ENCODE measurements around the gene UBE2E2.

Gene UBE2E2

GRCh38 chr3:23446301-23446700 lies 243.2 kb downstream of the UBE2E2 start:
- Histone ChIP-seq H3K9ac (ENCODE audit: low read length) (no peak overlapping the region), H3K27me3 (replicated peaks; ENCODE audit: control insufficient read depth, insufficient read depth, low read length) (no peaks in the 10 kb centered on the region), H3K4me1 (ENCODE audit: control insufficient read depth, insufficient read depth, low read length) (no peaks in the 10 kb centered on the region), H3K36me3 (ENCODE audit: control insufficient read depth, insufficient read depth, low read length, severe bottlenecking) (no peaks in the 10 kb centered on the region), H3K4me3 (ENCODE audit: low read length) (no peak overlapping the region), H3K9me3 (ENCODE audit: control insufficient read depth, low read length) (no peaks in the 10 kb centered on the region)
- no peak for DNase-seq (ENCODE audit: low read depth)

- Histone ChIP-seq H3K9me3 (ENCODE audit: control insufficient read depth, low read length) (no peaks in the 10 kb centered on the region), H3K4me1 (ENCODE audit: control insufficient read depth, insufficient read depth, low read length) (no peaks in the 10 kb centered on the region), H3K9ac (ENCODE audit: low read length) (no peak overlapping the region), H3K36me3 (ENCODE audit: control insufficient read depth, insufficient read depth, low read length, severe bottlenecking) (no peaks in the 10 kb centered on the region), H3K4me3 (ENCODE audit: low read length) (no peak overlapping the region), H3K27me3 (replicated peaks; ENCODE audit: control insufficient read depth, insufficient read depth, low read length) (no peaks in the 10 kb centered on the region)
- no peak for DNase-seq (ENCODE audit: low read depth)
These were observed 245.9 kb downstream of the UBE2E2 start for GRCh38 chr3:23448998-23449537.

- no peaks in the 10 kb centered on the region for H3K36me3 ChIP-seq (ENCODE audit: control insufficient read depth, insufficient read depth, low read length, severe bottlenecking)
- no peak overlapping the region for H3K4me3 ChIP-seq (ENCODE audit: low read length)
- no peaks in the 10 kb centered on the region for H3K27me3 ChIP-seq (replicated peaks; ENCODE audit: control insufficient read depth, insufficient read depth, low read length)
- H3K9me3 ChIP-seq (ENCODE audit: control insufficient read depth, low read length), result no peaks in the 10 kb centered on the region
- DNase-seq (ENCODE audit: low read depth), result no peak
- peaks cover 7% of the 10 kb centered on the region for H3K4me1 ChIP-seq (ENCODE audit: control insufficient read depth, insufficient read depth, low read length)
- no peak overlapping the region for H3K9ac ChIP-seq (ENCODE audit: low read length)
These were observed 246.9 kb downstream of the UBE2E2 start for GRCh38 chr3:23450051-23450450.

- DNase-seq (ENCODE audit: low read depth), result no peak
- no peak overlapping the region for H3K4me3 ChIP-seq (ENCODE audit: low read length)
These were observed 247.7 kb downstream of the UBE2E2 start for GRCh38 chr3:23450806-23451205.

GRCh38 chr3:23452408-23452807 lies 249.3 kb downstream of the UBE2E2 start:
- Histone ChIP-seq H3K9ac (ENCODE audit: low read length) (no peak overlapping the region), H3K9me3 (ENCODE audit: control insufficient read depth, low read length) (no peaks in the 10 kb centered on the region), H3K36me3 (ENCODE audit: control insufficient read depth, insufficient read depth, low read length, severe bottlenecking) (no peaks in the 10 kb centered on the region), H3K27me3 (replicated peaks; ENCODE audit: control insufficient read depth, insufficient read depth, low read length) (no peaks in the 10 kb centered on the region), H3K4me3 (ENCODE audit: low read length) (no peak overlapping the region), H3K4me1 (ENCODE audit: control insufficient read depth, insufficient read depth, low read length) (peaks cover 18% of the 10 kb centered on the region)
- no peak for DNase-seq (ENCODE audit: low read depth)

More at GRCh38 chr3:23450806-23451205, 247.7 kb downstream of the UBE2E2 start:
- Histone ChIP-seq H3K4me1 (ENCODE audit: control insufficient read depth, insufficient read depth, low read length) (peaks cover 13% of the 10 kb centered on the region), H3K36me3 (ENCODE audit: control insufficient read depth, insufficient read depth, low read length, severe bottlenecking) (no peaks in the 10 kb centered on the region), H3K9ac (ENCODE audit: low read length) (no peak overlapping the region), H3K27me3 (replicated peaks; ENCODE audit: control insufficient read depth, insufficient read depth, low read length) (no peaks in the 10 kb centered on the region), H3K9me3 (ENCODE audit: control insufficient read depth, low read length) (no peaks in the 10 kb centered on the region)

GRCh38 chr3:23455084-23455483 lies 252.0 kb downstream of the UBE2E2 start:
- Histone ChIP-seq H3K9ac (ENCODE audit: low read length) (no peak overlapping the region), H3K4me1 (ENCODE audit: control insufficient read depth, insufficient read depth, low read length) (peaks cover 18% of the 10 kb centered on the region), H3K27me3 (replicated peaks; ENCODE audit: control insufficient read depth, insufficient read depth, low read length) (no peaks in the 10 kb centered on the region), H3K4me3 (ENCODE audit: low read length) (peak overlapping the region; percentile 44), H3K9me3 (ENCODE audit: control insufficient read depth, low read length) (no peaks in the 10 kb centered on the region), H3K36me3 (ENCODE audit: control insufficient read depth, insufficient read depth, low read length, severe bottlenecking) (no peaks in the 10 kb centered on the region)
- DNase-seq (ENCODE audit: low read depth), result peak; percentile 90

- no peaks in the 10 kb centered on the region for H3K27me3 ChIP-seq (replicated peaks; ENCODE audit: control insufficient read depth, insufficient read depth, low read length)
- no peaks in the 10 kb centered on the region for H3K36me3 ChIP-seq (ENCODE audit: control insufficient read depth, insufficient read depth, low read length, severe bottlenecking)
- H3K4me1 ChIP-seq (ENCODE audit: control insufficient read depth, insufficient read depth, low read length), result peaks cover 18% of the 10 kb centered on the region
- peak; percentile 69 for DNase-seq (ENCODE audit: low read depth)
- no peak overlapping the region for H3K9ac ChIP-seq (ENCODE audit: low read length)
- H3K4me3 ChIP-seq (ENCODE audit: low read length), result no peak overlapping the region
- no peaks in the 10 kb centered on the region for H3K9me3 ChIP-seq (ENCODE audit: control insufficient read depth, low read length)
These were observed 252.6 kb downstream of the UBE2E2 start for GRCh38 chr3:23455775-23456174.

- DNase-seq (ENCODE audit: low read depth), result no peak
- Histone ChIP-seq H3K4me1 (ENCODE audit: control insufficient read depth, insufficient read depth, low read length) (peaks cover 18% of the 10 kb centered on the region), H3K4me3 (ENCODE audit: low read length) (no peak overlapping the region), H3K9ac (ENCODE audit: low read length) (no peak overlapping the region), H3K27me3 (replicated peaks; ENCODE audit: control insufficient read depth, insufficient read depth, low read length) (no peaks in the 10 kb centered on the region), H3K36me3 (ENCODE audit: control insufficient read depth, insufficient read depth, low read length, severe bottlenecking) (no peaks in the 10 kb centered on the region), H3K9me3 (ENCODE audit: control insufficient read depth, low read length) (no peaks in the 10 kb centered on the region)
These were observed 254.6 kb downstream of the UBE2E2 start for GRCh38 chr3:23457697-23458096.

- H3K9ac ChIP-seq (ENCODE audit: low read length), result no peak overlapping the region
- DNase-seq (ENCODE audit: low read depth), result no peak
- no peaks in the 10 kb centered on the region for H3K9me3 ChIP-seq (ENCODE audit: control insufficient read depth, low read length)
- H3K4me3 ChIP-seq (ENCODE audit: low read length), result no peak overlapping the region
- no peaks in the 10 kb centered on the region for H3K36me3 ChIP-seq (ENCODE audit: control insufficient read depth, insufficient read depth, low read length, severe bottlenecking)
- H3K4me1 ChIP-seq (ENCODE audit: control insufficient read depth, insufficient read depth, low read length), result peaks cover 17% of the 10 kb centered on the region
- H3K27me3 ChIP-seq (replicated peaks; ENCODE audit: control insufficient read depth, insufficient read depth, low read length), result no peaks in the 10 kb centered on the region
These were observed 256.3 kb downstream of the UBE2E2 start for GRCh38 chr3:23459465-23459864.

GRCh38 chr3:23459889-23460546 lies 256.9 kb downstream of the UBE2E2 start:
- no peak for DNase-seq (ENCODE audit: low read depth)

GRCh38 chr3:23461069-23461468 lies 257.9 kb downstream of the UBE2E2 start:
- no peak overlapping the region for H3K9ac ChIP-seq (ENCODE audit: low read length)
- DNase-seq (ENCODE audit: low read depth), result no peak
- H3K36me3 ChIP-seq (ENCODE audit: control insufficient read depth, insufficient read depth, low read length, severe bottlenecking), result no peaks in the 10 kb centered on the region
- H3K9me3 ChIP-seq (ENCODE audit: control insufficient read depth, low read length), result no peaks in the 10 kb centered on the region
- H3K27me3 ChIP-seq (replicated peaks; ENCODE audit: control insufficient read depth, insufficient read depth, low read length), result no peaks in the 10 kb centered on the region
- H3K4me3 ChIP-seq (ENCODE audit: low read length), result no peak overlapping the region
- H3K4me1 ChIP-seq (ENCODE audit: control insufficient read depth, insufficient read depth, low read length), result peaks cover 3% of the 10 kb centered on the region

More at GRCh38 chr3:23459889-23460546, 256.9 kb downstream of the UBE2E2 start:
- no peak overlapping the region for H3K9ac ChIP-seq (ENCODE audit: low read length)
- no peak overlapping the region for H3K4me3 ChIP-seq (ENCODE audit: low read length)
- peaks cover 12% of the 10 kb centered on the region for H3K4me1 ChIP-seq (ENCODE audit: control insufficient read depth, insufficient read depth, low read length)
- H3K9me3 ChIP-seq (ENCODE audit: control insufficient read depth, low read length), result no peaks in the 10 kb centered on the region
- no peaks in the 10 kb centered on the region for H3K27me3 ChIP-seq (replicated peaks; ENCODE audit: control insufficient read depth, insufficient read depth, low read length)
- no peaks in the 10 kb centered on the region for H3K36me3 ChIP-seq (ENCODE audit: control insufficient read depth, insufficient read depth, low read length, severe bottlenecking)

GRCh38 chr3:23463791-23464190 lies 260.7 kb downstream of the UBE2E2 start:
- DNase-seq (ENCODE audit: low read depth), result no peak
- H3K9ac ChIP-seq (ENCODE audit: low read length), result no peak overlapping the region
- H3K36me3 ChIP-seq (ENCODE audit: control insufficient read depth, insufficient read depth, low read length, severe bottlenecking), result no peaks in the 10 kb centered on the region
- H3K4me1 ChIP-seq (ENCODE audit: control insufficient read depth, insufficient read depth, low read length), result no peaks in the 10 kb centered on the region
- H3K27me3 ChIP-seq (replicated peaks; ENCODE audit: control insufficient read depth, insufficient read depth, low read length), result no peaks in the 10 kb centered on the region
- H3K4me3 ChIP-seq (ENCODE audit: low read length), result no peak overlapping the region
- no peaks in the 10 kb centered on the region for H3K9me3 ChIP-seq (ENCODE audit: control insufficient read depth, low read length)

All from adipocyte (in vitro differentiated cells).